Transverse colon (tissue), 4 donors: ENCODE measurements around the gene HERPUD1. TPM values are rescaled to one million over a fixed set of nuclear protein-coding genes. Genes with fewer than 3 reads are reported as not detected.
A peak's percentile ranks its signal among the peaks of the same experiment; 100 is the strongest.

Experiments used
- DNase-seq: peaks from one replicate; pipeline ENCODE4 v3.0.0-alpha.2; 2019
- H3K27ac ChIP-seq, 4 donors: fragments of 200-600 bp; sonication (generic); 2 replicates each; pipeline ENCODE4 v1.5.1; 2016 to 2018; ENCODE audit warnings: inconsistent platforms in 4 of 4
- H3K27me3 ChIP-seq: fragments of 200-600 bp; sonication (generic); 2 replicates; pipeline ENCODE4 v1.5.1; 2017; ENCODE audit warnings: inconsistent platforms
- H3K36me3 ChIP-seq, 4 donors: fragments of 200-600 bp; sonication (generic); 2 replicates each; pipeline ENCODE4 v1.5.1; 2017 to 2019; ENCODE audit warnings: inconsistent platforms in 4 of 4
- H3K4me1 ChIP-seq, 4 donors: fragments of 200-600 bp; sonication (generic); 2 replicates each; pipeline ENCODE4 v1.5.1; 2017 to 2020; ENCODE audit warnings: inconsistent platforms in 4 of 4
- H3K4me3 ChIP-seq, 4 donors: fragments of 200-600 bp; sonication (generic); 1 replicate in 1 of 4; 2 replicates in 3 of 4; pipeline versions ENCODE4 v1.5.1 to v1.6.1; 2017 to 2019; ENCODE audit warnings: inconsistent platforms in 4 of 4
- H3K9me3 ChIP-seq, 2 donors: fragments of 200-600 bp; sonication (generic); 2 replicates each; pipeline ENCODE4 v1.5.1; 2017 to 2019; ENCODE audit warnings: inconsistent platforms in 2 of 2
- CTCF ChIP-seq, 5 experiments: fragments of 200-600 bp in 3 of 5; fragments of 450-650 bp in 2 of 5; sonication (generic) in 3 of 5; IDR thresholded peaks; 1 replicate in 2 of 5; 2 replicates in 3 of 5; pipeline ENCODE4 v1.5.1; 2016 to 2017; ENCODE audit warnings: antibody characterized with exemption in 5 of 5, inconsistent platforms in 3 of 5, mild to moderate bottlenecking in 2 of 5, moderate library complexity in 1 of 5
- EP300 ChIP-seq: sonication (generic); formaldehyde crosslinking; IDR thresholded peaks from one replicate; pipeline ENCODE4 v1.6.1; 2017; ENCODE audit warnings: antibody characterized with exemption, low read depth
- POLR2A ChIP-seq: fragments of 450-650 bp; IDR thresholded peaks from one replicate; pipeline ENCODE4 v1.6.1; 2016; ENCODE audit warnings: antibody characterized with exemption, mild to moderate bottlenecking, moderate library complexity
- POLR2AphosphoS5 ChIP-seq, 3 donors: sonication (generic); formaldehyde crosslinking; IDR thresholded peaks; one replicate each; pipeline ENCODE4 v1.6.1; 2016; ENCODE audit warnings: antibody characterized with exemption in 3 of 3
- WGBS, 2 donors: methylation state at CpG; one replicate each; pipeline ENCODE4 v1.1.5; 2018; ENCODE audit warnings: low coverage in 1 of 2; 5-methylcytosine and 5-hydroxymethylcytosine counted together
- in situ Hi-C, 4 donors: fragments of 200-750 bp; cut with MboI; loops; one replicate each; pipeline versions ENCODE4 v1.15.0 to v1.15.1; 2017; ENCODE audit warnings: low sequenced_read_pairs in 3 of 4, low pct_ligation_motif_present in 1 of 4, low pct_unique_long_range_greater_than_20kb in 1 of 4
- intact Hi-C: fragments of 100-400 bp; cut with DNase I; formaldehyde crosslinking; loops from one replicate; pipeline ENCODE4 v1.15.1; 2023; ENCODE audit warnings: low total_unique reads
- total RNA-seq, 4 donors: library from RNA; depleted of rRNA; stranded (reverse); fragments of >200 nt; gene quantifications; one replicate each; pipeline ENCODE4 v1.1.0, GENCODE V29; 2016

The HERPUD1 gene
- total RNA-seq, 4 donors from 2014 or later: 64.1 to 335 (median 186) TPM

GRCh38 chr16:56885446-56886162 lies 46.3 kb upstream of the HERPUD1 start:
- in situ Hi-C loops: no loop called here
- Histone ChIP-seq H3K4me1 (no peaks in the 10 kb centered on the region), H3K9me3 (no peaks in the 10 kb centered on the region), H3K27me3 (no peaks in the 10 kb centered on the region), H3K4me3 (no peak overlapping the region), H3K36me3 (no peaks in the 10 kb centered on the region), H3K27ac (no peak overlapping the region)
- TF ChIP-seq POLR2A (no peak), POLR2AphosphoS5 (IDR thresholded peaks at IDR 0.05) (no peak), CTCF (IDR thresholded peaks at IDR 0.05) (no peak), EP300 (no peak)
- intact Hi-C loops: no loop called here
- WGBS, 2 donors: 92% methylated on average over 9 of the region's 9 CpGs; no CpG with 5 or more reads in 1 of the 2 donors
- DNase-seq: no peak

GRCh38 chr16:56886296-56886695 lies 45.6 kb upstream of the HERPUD1 start:
- no peaks in the 10 kb centered on the region for H3K9me3 ChIP-seq
- DNase-seq: no peak
- H3K27me3 ChIP-seq: no peaks in the 10 kb centered on the region
- H3K27ac ChIP-seq: no peak overlapping the region
- in situ Hi-C loops (no loop called here), intact Hi-C loops (no loop called here)
- H3K4me3 ChIP-seq: no peak overlapping the region
- no peaks in the 10 kb centered on the region for H3K36me3 ChIP-seq
- 90% methylated on average over 11 of the region's 12 CpGs; no CpG with 5 or more reads in 1 of the 2 donors for WGBS, 2 donors
- no peaks in the 10 kb centered on the region for H3K4me1 ChIP-seq
- TF ChIP-seq POLR2A (no peak), EP300 (no peak)

- in situ Hi-C loops (no loop called here), intact Hi-C loops (no loop called here)
- WGBS, 2 donors: 83% methylated on average over 9 of the region's 9 CpGs; no CpG with 5 or more reads in 1 of the 2 donors
- Histone ChIP-seq H3K27ac (no peak overlapping the region), H3K4me1 (no peaks in the 10 kb centered on the region), H3K9me3 (no peaks in the 10 kb centered on the region), H3K4me3 (no peak overlapping the region), H3K36me3 (no peaks in the 10 kb centered on the region), H3K27me3 (no peaks in the 10 kb centered on the region)
- TF ChIP-seq CTCF (IDR thresholded peaks at IDR 0.05) (no peak), POLR2A (no peak), POLR2AphosphoS5 (IDR thresholded peaks at IDR 0.05) (no peak), EP300 (no peak)
- DNase-seq: no peak
Observed at GRCh38 chr16:56886826-56887225, 45.1 kb upstream of the HERPUD1 start.

- Histone ChIP-seq H3K36me3 (no peaks in the 10 kb centered on the region), H3K4me3 (no peak overlapping the region), H3K27ac (no peak overlapping the region), H3K9me3 (no peaks in the 10 kb centered on the region), H3K27me3 (no peaks in the 10 kb centered on the region), H3K4me1 (no peaks in the 10 kb centered on the region)
- TF ChIP-seq POLR2A (no peak), POLR2AphosphoS5 (IDR thresholded peaks at IDR 0.05) (no peak), CTCF (IDR thresholded peaks at IDR 0.05) (no peak), EP300 (no peak)
- intact Hi-C loops: no loop called here
- DNase-seq: peak; percentile 54
- in situ Hi-C loops: no loop called here
- 91 to 100% methylated on average over 1 to 7 of the region's 7 CpGs for whole genome bisulfite sequencing, 2 donors
Observed at GRCh38 chr16:56888806-56889205, 43.1 kb upstream of the HERPUD1 start.

GRCh38 chr16:56889206-56889605 lies 42.7 kb upstream of the HERPUD1 start:
- H3K9me3 ChIP-seq: no peaks in the 10 kb centered on the region
- H3K4me1 ChIP-seq: no peaks in the 10 kb centered on the region
- WGBS, 2 donors: 86% methylated on average over 5 of the region's 5 CpGs; no CpG with 5 or more reads in 1 of the 2 donors
- no peaks in the 10 kb centered on the region for H3K36me3 ChIP-seq
- TF ChIP-seq EP300 (no peak), POLR2A (no peak), POLR2AphosphoS5 (IDR thresholded peaks at IDR 0.05) (no peak), CTCF (IDR thresholded peaks at IDR 0.05) (no peak)
- no peaks in the 10 kb centered on the region for H3K27me3 ChIP-seq
- in situ Hi-C loops: no loop called here
- no peak overlapping the region for H3K4me3 ChIP-seq
- intact Hi-C loops: no loop called here
- DNase-seq: peak; percentile 38
- no peak overlapping the region for H3K27ac ChIP-seq
